Kidney epithelial cell (primary cell): Measurements from ENCODE around the gene NSMCE1. TPM values are rescaled to one million over a fixed set of nuclear protein-coding genes. Genes with fewer than 3 reads are reported as not detected.

Experiments
- DNase-seq: peaks from one replicate; pipeline ENCODE4 v3.0.0-alpha.2; 2010; ENCODE audit warnings: low read depth
- H3K27me3 ChIP-seq: 2 replicates; pipeline ENCODE4 v1.6.0; 2011; ENCODE audit warnings: low read length; ENCODE audit not compliant: control insufficient read depth, insufficient read depth
- H3K36me3 ChIP-seq: 2 replicates; pipeline ENCODE4 v1.5.1; 2011; ENCODE audit warnings: low read length; ENCODE audit not compliant: control insufficient read depth, insufficient read depth
- H3K4me3 ChIP-seq: 2 replicates; pipeline ENCODE4 v1.5.1; 2011; ENCODE audit warnings: low read depth, mild to moderate bottlenecking, control low read depth, low read length
- total RNA-seq: library from RNA; depleted of rRNA; stranded (reverse); fragments of >200 nt; gene quantifications from 2 replicates; pipeline ENCODE4 v1.2.3, GENCODE V29; 2015
- TF ChIP-seq, protein P1 (sequence below): IDR thresholded peaks from 2 replicates; pipeline ENCODE4 v1.5.1; 2011; ENCODE audit warnings: mild to moderate bottlenecking, moderate library complexity, low read length, control low read depth, inconsistent platforms; ENCODE audit not compliant: insufficient read depth, poor library complexity, severe bottlenecking

NSMCE1 gene
- total RNA-seq, 1 donor from 2014 or later: 94.8 TPM

DNA sequence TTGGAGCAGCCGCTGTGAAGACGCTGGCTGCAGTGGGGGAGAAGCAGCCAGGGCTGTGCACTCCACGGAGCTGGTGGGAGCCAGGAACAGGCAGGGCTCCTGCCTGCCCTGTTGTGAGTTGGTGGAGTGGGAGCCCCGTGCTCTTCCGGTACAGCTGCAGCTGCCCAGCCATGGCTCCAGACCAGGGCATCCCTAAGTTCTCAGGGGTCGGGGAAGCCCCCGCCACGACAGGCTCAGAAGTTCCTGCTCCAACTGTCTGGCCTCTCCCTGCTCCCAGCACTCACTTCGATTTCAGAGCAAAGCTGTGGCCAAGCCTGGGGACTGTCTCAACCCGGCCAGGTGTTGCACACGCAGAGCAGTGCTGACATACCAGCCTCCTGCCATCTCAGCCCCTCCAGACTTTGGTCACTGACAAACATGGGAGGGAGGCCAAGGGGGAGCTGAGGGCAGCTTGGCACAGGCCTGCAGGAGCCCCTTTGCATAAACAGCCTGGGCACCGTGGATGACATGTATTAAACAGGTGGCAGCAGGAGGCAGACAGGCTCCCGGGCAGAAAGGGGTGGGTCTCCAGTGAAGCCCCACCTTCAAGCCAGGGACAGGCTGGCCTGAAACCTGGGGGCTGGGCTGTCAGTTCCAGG, 79.1 kb downstream of the NSMCE1 start:
- no peaks in the 10 kb centered on the region for H3K36me3 ChIP-seq
- H3K27me3 ChIP-seq: peaks cover 7% of the 10 kb centered on the region
- H3K4me3 ChIP-seq: no peak overlapping the region
- TF ChIP-seq, protein P1, sequence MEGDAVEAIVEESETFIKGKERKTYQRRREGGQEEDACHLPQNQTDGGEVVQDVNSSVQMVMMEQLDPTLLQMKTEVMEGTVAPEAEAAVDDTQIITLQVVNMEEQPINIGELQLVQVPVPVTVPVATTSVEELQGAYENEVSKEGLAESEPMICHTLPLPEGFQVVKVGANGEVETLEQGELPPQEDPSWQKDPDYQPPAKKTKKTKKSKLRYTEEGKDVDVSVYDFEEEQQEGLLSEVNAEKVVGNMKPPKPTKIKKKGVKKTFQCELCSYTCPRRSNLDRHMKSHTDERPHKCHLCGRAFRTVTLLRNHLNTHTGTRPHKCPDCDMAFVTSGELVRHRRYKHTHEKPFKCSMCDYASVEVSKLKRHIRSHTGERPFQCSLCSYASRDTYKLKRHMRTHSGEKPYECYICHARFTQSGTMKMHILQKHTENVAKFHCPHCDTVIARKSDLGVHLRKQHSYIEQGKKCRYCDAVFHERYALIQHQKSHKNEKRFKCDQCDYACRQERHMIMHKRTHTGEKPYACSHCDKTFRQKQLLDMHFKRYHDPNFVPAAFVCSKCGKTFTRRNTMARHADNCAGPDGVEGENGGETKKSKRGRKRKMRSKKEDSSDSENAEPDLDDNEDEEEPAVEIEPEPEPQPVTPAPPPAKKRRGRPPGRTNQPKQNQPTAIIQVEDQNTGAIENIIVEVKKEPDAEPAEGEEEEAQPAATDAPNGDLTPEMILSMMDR: no peak
- DNase-seq: no peak

DNA sequence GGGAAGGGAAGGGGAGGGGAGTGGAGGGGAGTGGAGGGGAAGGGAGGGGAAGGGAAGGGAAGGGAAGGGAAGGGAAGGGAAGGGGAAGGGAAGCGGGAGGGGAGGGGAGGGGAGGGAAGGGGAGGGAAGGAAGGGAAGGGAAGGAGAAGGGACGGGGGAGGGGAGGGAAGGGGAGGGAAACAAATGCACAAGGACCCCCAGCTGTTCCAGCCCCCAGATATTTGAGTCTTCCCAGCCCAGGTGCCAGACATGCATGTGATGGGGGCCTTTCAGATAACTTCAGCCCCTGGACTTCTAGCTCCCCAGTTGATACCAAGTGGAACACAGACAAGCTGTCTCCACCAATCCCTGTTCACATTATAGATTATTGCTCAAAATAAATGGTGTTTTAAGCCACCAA, 79.9 kb downstream of the NSMCE1 start:
- TF ChIP-seq, protein P1: no peak
- Histone ChIP-seq H3K36me3 (no peaks in the 10 kb centered on the region), H3K27me3 (peaks cover 7% of the 10 kb centered on the region), H3K4me3 (no peak overlapping the region)
- no peak for DNase-seq

DNA sequence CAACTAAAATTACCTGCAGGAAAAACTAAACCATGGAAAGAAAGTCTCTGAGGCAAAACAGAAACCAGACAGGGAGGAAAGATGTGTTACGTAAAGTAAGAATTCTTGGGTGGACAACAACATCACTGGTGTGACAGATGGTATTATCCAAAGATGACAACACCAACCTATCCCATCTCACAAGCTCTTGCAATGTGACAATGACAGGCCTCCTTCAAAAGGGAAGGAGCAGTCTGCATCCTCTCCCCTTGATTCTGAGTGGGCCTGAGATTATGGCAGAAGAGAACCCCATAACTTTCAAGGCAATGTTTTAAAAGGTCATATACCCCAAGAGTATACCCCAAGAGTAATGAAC, 82.8 kb downstream of the NSMCE1 start:
- DNase-seq: no peak
- Histone ChIP-seq H3K36me3 (no peaks in the 10 kb centered on the region), H3K4me3 (no peak overlapping the region), H3K27me3 (peaks cover 10% of the 10 kb centered on the region)
- TF ChIP-seq, protein P1: no peak

DNA sequence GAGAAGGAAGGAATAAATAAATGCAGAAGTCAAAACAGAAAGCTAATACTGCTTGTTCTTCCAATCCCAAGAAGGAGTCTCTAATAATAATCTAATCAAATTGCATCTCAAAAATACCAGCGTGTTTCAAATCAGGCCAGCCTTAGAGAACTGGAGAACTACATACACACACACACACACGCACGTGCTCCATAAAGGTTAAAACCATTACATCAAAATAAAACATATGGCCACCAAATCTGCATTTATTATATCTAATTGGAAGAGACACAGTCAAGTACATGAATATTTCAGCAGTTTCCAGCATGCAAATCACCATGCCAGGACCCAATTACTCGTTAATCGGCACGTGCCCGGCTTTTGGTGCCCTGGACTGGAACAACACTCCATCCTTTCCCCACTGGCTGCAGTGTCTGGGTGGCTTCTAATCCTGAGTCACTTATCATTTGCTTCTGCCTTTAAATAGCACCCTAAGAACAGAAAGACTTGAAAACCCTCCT, 85.6 kb downstream of the NSMCE1 start:
- no peaks in the 10 kb centered on the region for H3K36me3 ChIP-seq
- no peak overlapping the region for H3K4me3 ChIP-seq
- peaks cover 3% of the 10 kb centered on the region for H3K27me3 ChIP-seq
- TF ChIP-seq, protein P1: no peak
- DNase-seq: no peak

DNA sequence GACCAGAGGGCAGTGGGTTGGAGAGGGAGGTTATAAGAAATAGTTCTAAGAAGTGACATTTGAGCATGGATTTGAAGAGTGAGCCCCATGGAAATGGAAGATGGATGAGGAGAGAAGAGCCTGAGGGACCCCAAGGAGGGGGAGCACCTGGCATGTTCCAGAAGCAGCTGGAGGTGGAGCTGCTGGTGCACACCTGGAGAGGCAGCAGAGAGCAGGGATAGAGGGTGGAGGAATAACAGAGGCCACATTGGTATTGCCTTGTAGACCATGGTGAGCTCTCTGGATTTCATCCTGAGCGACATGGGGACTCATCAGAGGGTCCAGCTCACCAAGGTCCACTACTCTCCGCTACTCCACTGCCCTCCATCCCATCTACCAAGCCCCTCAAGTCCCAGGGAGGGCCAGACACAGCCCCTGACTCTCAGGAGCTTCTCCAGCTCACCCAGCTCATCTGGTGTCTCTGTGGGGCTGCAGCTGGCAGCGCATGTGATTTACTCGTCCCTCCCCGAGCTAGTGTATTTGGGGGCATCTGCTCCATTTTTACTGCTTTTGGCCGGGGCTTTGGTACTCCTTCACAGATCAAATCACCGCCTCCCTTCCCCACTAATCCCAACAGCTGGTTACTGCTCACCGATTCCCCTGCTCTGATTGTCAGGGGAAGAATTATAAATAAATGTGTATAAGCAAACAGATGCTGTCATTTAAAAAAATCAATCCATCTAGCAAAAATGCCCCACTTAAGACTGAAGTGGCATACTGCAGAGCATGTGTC, 87.4 kb downstream of the NSMCE1 start:
- H3K27me3 ChIP-seq: peaks cover 3% of the 10 kb centered on the region
- H3K4me3 ChIP-seq: no peak overlapping the region
- no peak for DNase-seq
- TF ChIP-seq, protein P1: peak; percentile 13
- no peaks in the 10 kb centered on the region for H3K36me3 ChIP-seq
